Calu3 (cell line): ENCODE results near the gene ABHD15. TPM values are rescaled to one million over a fixed set of nuclear protein-coding genes. Genes with fewer than 3 reads are reported as not detected.

ENCODE experiments used
- BruUV-seq: library from RNA; stranded (reverse); fragments of 400-500 nt; replicated peaks from 2 replicates; lab custom pipeline; 2021; lab: Mats Ljungman, UMichigan
- CTCF ChIA-PET: fragments of 300-600 bp; sonication (Branson Sonifier 250); formaldehyde crosslinking; loops from one replicate; lab custom pipeline; 2022; ENCODE audit warnings: antibody characterized with exemption; lab: Charles Lee
- DNase-seq: peaks from one replicate; pipeline ENCODE4 v3.0.0; 2022
- H3K27ac Mint-ChIP-seq: one replicate; pipeline ENCODE4 v1.8.0; 2022; ENCODE audit warnings: mixed read lengths; ENCODE audit not compliant: unreplicated experiment
- H3K27me3 Mint-ChIP-seq: one replicate; pipeline ENCODE4 v1.8.0; 2022; ENCODE audit warnings: mixed read lengths; ENCODE audit not compliant: unreplicated experiment
- H3K36me3 Mint-ChIP-seq: one replicate; pipeline ENCODE4 v1.8.0; 2022; ENCODE audit warnings: mild to moderate bottlenecking, moderate library complexity, mixed read lengths; ENCODE audit not compliant: insufficient read depth, unreplicated experiment
- H3K4me1 Mint-ChIP-seq: one replicate; pipeline ENCODE4 v1.8.0; 2022; ENCODE audit warnings: mild to moderate bottlenecking, low read depth, mixed read lengths; ENCODE audit not compliant: unreplicated experiment
- H3K4me3 Mint-ChIP-seq: one replicate; pipeline ENCODE4 v1.8.0; 2022; ENCODE audit warnings: mild to moderate bottlenecking, low read depth, moderate library complexity, mixed read lengths; ENCODE audit not compliant: unreplicated experiment
- H3K9me3 Mint-ChIP-seq: one replicate; pipeline ENCODE4 v1.8.0; 2022; ENCODE audit warnings: low read depth, mixed read lengths; ENCODE audit not compliant: unreplicated experiment
- CTCF ChIP-seq: fragments of 200-600 bp; IDR thresholded peaks from one replicate; pipeline ENCODE4 v1.8.0; 2022; ENCODE audit warnings: antibody characterized with exemption; ENCODE audit not compliant: unreplicated experiment
- intact Hi-C: fragments of 100-400 bp; cut with micrococcal nuclease; formaldehyde crosslinking; loops from one replicate; pipeline ENCODE4 v1.10.0; 2022; ENCODE audit not compliant: unreplicated experiment
- total RNA-seq: library from RNA; stranded (reverse); gene quantifications from 2 replicates; pipeline ENCODE4 v1.2.3, GENCODE V29; 2022

ABHD15 gene
- total RNA-seq, 1 experiment from 2014 or later, result 12.5 TPM

GRCh38 chr17:29591146-29591736 is 24.4 kb upstream of the ABHD15 start:
- DNase-seq, result peak; percentile 40
- CTCF ChIA-PET, result interaction anchor here (0.6 to 3.4 kb wide), 11 partner anchors 11 to 339 kb away, joined by 3 to 36 read pairs (median 4); partner anchors contain the start of genes ABHD15, NUFIP2, SSH2 and TP53I13
- intact Hi-C loops, result no loop called here
- Mint-ChIP-seq H3K9me3 (no peaks in the 10 kb centered on the region), H3K4me1 (peaks cover 41% of the 10 kb centered on the region), H3K36me3 (peaks cover 60% of the 10 kb centered on the region), H3K27me3 (no peaks in the 10 kb centered on the region), H3K4me3 (peak overlapping the region; percentile 79), H3K27ac (peak overlapping the region; percentile 74)
- no TSS peak for BruUV-seq
- no peak for TF ChIP-seq CTCF

DNA sequence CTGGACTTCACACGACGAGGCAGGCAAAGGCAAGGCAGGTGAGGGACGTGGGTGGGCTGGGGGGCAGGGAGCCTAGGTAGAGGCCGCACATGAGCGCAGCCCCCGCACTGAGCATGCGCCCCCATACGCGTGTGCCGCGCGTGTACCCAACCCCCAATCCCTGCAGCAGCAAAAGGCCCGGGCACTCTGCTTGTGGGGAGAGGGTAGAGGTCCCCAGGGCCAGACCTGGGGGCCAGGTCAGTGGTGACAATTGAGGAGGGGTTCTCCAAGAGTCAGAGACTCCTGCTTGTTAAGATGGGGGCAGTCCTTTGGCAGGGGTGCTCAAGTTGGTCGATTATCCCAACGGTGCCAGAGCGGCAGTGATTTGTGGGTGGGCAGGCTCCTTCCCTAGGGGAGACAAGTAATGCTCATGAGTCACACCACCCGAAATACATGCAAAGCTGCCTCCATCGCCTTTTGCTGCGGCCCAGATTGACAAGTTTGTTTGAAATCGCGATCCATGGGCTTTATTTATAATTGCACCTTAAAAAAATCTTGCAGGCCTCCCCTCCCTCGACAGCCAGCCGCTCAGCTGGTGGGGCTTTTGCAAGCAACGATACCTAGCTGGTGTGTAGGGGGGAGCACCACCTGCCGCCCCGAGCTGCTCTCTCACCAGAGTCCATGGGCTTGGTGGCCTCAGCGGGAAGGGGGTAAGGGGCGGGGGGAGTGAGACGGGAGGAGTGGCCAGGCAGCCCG is 23.7 kb upstream of the ABHD15 start:
- no TSS peak for BruUV-seq
- Mint-ChIP-seq H3K36me3 (peaks cover 60% of the 10 kb centered on the region), H3K27ac (peak overlapping the region; percentile 78), H3K4me3 (peak overlapping the region; percentile 79), H3K27me3 (no peaks in the 10 kb centered on the region), H3K9me3 (no peaks in the 10 kb centered on the region), H3K4me1 (peaks cover 41% of the 10 kb centered on the region)
- CTCF ChIA-PET, result interaction anchor here (0.6 to 3.4 kb wide), 8 partner anchors 10 to 341 kb away, joined by 3 to 36 read pairs (median 4); partner anchors contain the start of gene TP53I13
- intact Hi-C loops, result no loop called here
- DNase-seq, result no peak
- no peak for TF ChIP-seq CTCF

DNA sequence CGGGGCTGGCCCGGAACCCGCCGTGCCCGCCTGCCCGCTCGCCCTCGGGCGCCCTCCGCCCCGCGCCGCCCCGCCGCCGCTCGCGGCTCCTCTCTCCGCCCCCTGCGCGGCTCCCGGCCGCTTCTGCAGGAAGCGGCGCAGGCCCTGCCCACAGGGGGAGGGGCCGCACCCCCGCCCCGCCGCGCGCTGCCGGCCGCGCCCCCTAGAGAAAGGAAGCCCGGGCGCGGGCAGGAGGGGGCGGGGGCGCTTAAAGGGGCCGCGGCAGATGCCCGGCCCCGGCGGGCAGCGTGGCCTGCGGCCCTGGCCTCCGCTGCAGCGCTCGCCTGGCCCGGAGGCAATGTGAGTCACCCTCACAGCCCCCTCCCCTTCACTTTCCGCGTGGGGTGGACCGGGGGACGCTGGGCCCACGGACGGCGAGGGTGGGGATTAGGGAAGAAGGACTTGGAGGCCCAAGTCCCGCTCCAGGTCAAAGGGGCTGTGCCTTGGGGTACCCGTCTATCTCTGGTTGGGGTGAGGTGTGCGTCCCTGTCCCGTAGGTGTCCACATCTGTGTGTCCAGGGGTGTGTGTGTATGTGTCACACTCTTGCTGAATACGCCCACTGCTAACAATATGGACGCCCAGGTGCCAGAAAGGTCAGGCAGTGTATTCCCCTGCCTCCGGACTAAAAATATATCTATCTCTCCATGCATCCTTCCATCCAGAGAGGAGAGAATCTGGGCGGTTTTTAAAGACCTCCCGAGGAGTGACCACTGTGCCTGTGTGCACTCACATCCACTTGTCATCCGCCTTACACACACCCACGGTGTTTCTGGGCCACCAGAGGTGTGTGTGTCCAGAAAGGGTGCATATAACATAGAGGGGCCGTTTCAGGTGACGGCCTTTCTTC is 22.9 kb upstream of the ABHD15 start, which contains the start of gene GIT1:
GIT1 (minus strand) TSS at position 125 of the 887 bp plus-strand sequence. CDS start 270 bp downstream, outside the sequence.
- DNase-seq, result peak; percentile 91
- Mint-ChIP-seq H3K4me3 (peak within 1 kb of the TSS; percentile 79), H3K4me1 (peaks cover 41% of the 10 kb centered on the region), H3K36me3 (peaks cover 60% of the 10 kb centered on the region), H3K27ac (peak within 1 kb of the TSS; percentile 78), H3K27me3 (no peaks in the 10 kb centered on the region), H3K9me3 (no peaks in the 10 kb centered on the region)
- CTCF ChIA-PET, result interaction anchor here (1.0 to 3.4 kb wide), 2 partner anchors 28 to 220 kb away, joined by 3 to 36 read pairs; no protein-coding TSS in a partner anchor
- intact Hi-C loops, result no loop called here
- TF ChIP-seq CTCF, result peak; percentile 11
- BruUV-seq, result no TSS peak
